NCI-H1092 treated with DMSO at 0.1 percent for 48 hours (cell line): ENCODE measurements around the gene NDST1.
"Not testable (repeated sequence)": the region's sequence is repeated elsewhere in the genome, so short reads cannot be mapped to it uniquely, and the experiment has no call there.

Experiments
- DNase-seq: peaks from one replicate; lab custom pipeline; 2025; lab: John Stamatoyannopoulos, UW

The NDST1 gene

DNA sequence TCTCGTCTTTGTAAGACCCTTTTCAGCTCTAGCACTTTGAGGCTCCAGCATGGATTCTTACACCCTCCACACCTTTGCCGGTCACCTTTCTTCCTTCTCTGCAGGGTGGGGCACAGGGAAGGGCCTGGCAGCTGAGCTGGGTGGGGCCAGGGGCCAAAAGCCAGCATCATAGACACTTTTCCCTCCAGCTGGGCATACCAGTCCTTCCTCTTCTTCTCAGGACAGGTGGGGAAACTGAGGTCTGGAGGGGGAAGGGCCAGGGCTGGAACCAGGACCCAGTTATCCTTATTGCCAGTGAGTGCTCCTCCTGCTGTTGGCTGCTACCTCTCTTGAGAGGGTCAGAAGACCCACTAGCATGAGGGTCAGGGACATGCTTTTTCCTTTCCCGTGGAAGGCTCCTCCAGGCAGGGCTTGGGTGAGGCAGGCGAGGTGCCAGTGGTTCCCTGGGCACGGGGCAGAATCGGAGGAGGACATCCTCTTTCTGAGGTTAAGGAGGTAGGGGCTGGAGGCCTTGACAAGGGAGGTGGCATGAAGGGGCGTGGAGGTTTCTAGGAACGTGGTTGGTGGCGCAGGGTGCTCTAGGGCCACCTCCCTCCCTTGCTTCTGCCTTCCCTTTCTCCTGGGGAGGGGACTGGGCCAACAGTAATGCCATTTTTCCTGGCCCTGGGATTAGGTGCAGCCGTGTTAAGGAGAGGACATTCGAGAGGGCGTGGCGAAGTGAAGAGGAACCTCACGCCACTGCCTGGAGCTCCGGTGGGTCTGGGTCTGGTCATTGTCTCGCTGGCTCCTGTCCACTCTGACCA lies at the start of gene NDST1:
Gene NDST1, plus strand, starts transcription at position 658 of the 803 bp plus-strand sequence. CDS start 13,124 bp downstream, outside the sequence.
- no peak for DNase-seq

DNA sequence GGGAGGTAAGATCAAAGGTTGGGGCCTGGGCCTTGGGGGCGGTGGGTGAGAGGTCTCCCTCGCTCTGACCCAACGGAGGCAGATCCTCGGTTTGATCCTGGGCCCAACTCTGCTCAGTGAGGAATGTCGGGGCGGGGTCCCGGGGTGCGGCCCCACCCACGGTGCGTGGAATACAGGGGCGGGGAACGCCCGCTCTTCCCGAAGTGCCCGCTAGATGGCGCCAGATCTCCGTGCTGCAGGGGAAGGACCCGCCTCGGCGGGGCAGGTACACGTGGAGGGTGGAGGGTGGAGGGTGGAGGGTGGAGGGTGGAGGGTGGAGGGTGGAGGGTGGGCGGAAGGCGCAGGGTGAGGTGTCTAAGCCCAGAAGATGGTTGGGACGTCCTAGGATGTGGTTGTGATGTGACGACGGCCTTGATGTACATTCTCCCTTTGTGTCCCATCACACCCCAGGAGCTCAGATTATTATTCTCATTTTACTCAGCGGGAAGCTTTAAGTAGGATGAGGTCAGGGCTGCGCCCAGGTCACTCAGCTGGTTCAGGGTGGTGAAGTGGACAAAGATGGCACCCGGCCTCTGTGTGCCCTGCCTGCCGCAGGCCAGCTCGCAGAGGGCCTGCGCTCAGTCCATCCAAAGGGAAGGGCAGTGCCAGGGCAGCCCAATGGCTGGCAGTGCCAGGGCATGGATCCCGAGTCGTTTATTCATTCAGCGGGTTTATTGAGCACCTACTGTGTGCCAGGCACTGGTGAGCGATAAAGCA lies 49.0 kb upstream of the NDST1 start:
- DNase-seq: peak; percentile 38

DNA sequence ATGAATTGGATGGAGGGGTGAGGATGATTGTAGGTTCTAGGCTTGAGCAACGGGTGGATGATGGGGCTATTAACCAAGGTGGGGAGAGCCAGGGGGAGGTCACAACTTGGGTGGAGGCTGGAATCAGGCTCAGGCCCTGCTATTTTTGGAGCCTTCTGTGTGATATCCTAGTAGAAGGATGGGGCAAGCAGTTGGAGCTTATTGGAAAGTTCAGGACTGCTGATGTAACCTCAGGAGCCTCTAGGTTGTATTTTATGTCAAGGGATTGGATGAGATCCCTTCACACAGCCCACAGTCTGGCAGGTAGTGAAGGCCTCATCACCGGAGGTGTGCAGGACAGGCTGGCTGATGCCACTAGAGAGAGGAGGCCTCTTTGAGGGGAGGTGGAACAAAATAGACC lies 47.1 kb upstream of the NDST1 start:
- no peak for DNase-seq

DNA sequence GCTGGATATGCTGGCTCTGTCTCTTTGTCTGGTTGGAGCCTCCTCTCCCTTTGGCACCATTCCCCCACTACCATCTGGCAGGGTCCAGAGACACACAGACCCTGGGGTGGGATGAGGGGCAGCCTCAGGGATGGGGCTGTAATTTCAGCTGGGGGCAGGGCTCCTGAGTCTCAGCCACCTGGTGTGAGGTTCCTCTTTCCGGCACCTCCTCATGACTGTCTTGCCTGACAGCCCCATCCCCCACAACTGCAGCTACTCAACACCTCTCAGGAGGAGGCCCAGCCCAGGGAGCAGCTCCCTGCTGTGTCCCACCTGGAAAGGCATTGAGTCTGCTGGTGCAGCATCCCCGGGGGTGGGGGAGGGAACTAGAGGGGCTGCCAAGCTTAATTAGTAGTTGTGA lies 46.7 kb upstream of the NDST1 start:
- DNase-seq: peak; percentile 64

DNA sequence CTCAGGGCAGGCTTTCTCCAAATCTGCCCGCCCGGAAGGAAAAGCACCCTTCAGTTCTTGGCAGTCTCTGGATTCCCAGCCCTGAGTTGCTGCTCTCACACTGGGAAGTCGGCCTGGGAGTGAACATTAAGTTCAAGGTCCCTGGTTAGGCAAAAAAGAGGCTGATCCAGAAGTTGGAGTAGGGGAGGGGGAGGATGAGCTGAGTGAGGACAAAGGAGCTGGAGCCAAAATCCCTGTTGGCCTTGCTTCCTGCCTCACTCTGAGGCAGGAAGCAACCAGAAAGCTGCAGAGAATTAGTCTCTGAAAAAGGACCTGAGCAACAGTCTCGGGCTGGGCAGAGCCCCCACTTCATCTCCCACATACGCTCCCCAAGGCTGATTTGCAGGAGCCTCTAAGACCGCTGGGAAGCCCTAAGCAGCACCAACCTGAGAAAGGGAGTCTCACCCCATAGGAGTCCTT lies 43.3 kb upstream of the NDST1 start:
- DNase-seq: no peak

DNA sequence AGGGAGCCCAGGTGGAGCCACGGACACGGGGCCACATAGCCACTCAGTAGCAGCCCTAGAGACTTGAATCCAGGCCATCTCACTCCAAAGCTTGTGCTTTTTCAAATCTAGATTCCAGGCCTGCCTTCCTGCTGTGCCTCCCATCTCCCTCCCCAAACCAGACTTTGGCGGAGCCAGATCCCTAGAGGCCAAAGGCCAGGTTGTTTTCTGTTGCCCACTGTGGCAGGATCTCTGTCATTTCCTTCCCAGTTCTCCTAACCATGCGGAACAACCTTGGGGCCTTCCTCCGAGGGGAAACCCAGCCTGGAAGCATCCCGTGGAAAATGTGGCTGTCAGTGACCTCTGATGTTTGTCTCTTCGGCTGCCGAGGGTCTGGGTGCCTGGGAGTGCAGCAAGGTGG lies 42.0 kb upstream of the NDST1 start:
- no peak for DNase-seq

DNA sequence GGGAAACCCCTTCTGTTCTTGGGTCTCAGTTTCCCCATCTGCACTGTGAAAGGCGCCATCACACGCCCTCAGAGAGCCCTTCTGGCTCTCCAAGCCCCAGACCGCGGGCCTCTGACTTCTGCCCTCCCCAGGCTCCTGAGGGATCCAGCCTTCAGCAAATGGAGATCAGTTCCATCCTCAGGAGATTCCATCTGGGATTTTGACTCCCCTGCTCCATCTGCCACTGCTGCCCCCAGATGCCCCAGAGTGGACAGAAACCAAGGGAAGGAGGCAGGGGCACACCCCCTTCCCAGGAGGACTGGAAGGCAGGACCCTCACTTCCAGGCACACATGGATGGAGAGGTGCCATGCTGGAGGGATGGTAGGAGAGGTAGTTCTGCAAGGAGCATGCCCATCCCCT lies 39.7 kb upstream of the NDST1 start:
- DNase-seq: no peak

DNA sequence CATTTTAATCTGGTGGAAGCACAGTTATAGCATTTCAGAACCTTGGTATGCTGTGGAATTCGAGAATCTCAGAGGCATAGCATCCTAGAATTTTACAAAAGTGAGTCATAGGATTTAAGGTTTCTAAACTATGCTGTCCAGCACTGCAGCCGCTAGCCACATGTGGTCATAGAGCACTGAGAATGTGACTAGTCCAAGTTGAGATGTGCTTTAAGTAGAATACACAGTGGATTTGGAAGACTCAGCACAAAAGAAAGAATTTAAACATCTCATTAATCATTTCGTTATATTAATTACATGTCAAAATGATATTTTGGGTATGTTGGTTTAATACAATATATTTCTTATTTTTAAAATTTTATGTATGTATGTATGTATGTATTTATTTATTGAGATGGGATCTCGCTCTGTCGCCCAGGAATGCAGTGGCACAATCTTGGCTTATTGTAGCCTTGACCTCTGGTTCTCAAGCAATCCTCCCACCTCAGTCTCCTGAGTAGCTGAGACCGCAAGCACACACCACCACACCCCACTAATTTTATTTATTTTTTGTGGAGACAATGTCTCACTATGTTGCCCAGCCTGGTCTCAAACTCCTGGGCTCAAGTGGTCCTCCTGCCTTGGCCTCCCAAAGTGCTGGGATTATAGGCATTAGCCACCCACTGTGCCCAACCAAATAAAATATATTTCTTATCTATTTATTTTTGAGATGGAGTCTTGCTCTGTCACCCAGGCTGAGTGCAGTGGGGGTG lies 38.0 kb upstream of the NDST1 start:
- no peak for DNase-seq

DNA sequence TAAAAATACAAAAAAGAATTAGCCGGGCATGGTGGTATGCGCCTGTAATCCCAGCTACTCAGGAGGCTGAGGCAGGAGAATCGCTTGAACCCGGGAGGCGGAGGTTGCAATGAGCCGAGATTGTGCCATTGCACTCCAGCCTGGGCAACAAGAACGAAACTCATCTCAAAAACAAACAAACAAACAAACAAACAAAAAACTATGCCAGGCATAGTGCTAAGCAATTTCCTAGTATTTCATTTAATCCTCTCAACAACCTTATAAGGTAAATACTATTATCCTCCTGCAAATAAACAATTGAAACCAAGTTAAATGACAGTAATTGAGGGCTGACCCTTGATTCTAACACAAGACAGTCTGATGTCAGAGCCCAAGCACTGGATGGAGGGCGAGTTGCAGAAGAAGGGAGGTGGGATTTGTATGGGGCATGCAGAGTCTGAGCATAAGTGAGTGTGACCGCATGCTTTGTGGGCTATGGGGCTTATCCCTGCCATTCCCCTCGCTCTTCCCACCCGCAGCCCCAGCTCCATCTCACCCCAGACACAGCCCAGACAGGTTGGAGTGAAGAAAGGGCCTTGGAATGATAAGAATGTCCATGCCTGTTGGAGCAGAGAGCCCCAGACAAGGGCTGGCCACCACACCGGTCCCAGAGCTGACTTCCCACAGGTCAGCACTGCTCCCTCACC lies 34.1 kb upstream of the NDST1 start:
- no peak for DNase-seq

DNA sequence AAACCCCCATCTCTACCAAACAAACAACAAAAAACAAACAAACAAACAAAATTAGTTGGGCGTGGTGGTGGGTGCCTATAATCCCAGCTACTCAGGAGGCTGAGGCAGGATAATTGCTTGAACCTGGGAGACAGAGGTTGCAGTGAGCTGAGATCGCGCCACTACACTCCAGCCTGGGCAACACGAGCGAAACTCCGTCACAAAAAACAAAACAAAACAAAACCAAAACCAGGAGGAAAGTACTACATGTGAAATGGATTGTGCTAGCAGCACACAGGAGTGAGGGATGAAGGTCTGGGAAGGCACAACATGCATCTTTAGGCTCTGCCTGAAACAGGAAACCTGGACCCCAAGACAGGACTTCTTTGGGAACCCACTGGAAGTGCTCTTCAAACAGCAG lies 31.4 kb upstream of the NDST1 start:
- DNase-seq: not testable (repeated sequence)

DNA sequence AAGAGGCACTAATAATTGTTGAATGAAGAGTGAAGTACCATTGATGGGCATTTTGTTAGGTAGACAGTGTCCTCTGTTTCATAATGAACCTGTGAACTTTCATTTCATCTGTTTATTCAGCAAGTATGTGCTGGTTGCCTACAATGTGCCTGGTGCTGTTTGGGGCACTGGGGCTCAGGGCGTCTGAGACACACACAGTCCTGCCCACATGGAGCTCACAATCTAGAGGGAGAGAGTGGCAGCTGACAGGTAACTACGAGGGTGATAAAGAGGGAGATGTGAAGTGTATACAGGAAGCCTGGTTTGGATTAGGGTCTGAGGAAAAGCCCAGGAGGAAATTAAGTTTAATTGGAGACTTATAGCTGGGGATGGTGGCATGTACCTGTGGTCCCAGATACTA lies 28.5 kb upstream of the NDST1 start:
- no peak for DNase-seq

DNA sequence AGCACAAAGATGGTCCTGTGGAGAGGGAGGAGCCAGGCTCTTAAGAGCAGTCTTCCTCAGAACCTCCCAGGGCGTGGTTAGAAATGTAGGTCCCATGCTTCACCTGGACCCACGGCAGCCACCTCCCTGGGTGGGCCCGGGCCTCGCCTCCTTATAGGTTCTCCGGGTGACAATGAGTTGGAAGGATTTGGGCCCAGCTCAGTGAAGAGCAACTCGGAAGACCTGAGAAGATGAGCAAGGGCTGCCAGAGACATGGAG lies 26.3 kb upstream of the NDST1 start:
- DNase-seq: no peak

DNA sequence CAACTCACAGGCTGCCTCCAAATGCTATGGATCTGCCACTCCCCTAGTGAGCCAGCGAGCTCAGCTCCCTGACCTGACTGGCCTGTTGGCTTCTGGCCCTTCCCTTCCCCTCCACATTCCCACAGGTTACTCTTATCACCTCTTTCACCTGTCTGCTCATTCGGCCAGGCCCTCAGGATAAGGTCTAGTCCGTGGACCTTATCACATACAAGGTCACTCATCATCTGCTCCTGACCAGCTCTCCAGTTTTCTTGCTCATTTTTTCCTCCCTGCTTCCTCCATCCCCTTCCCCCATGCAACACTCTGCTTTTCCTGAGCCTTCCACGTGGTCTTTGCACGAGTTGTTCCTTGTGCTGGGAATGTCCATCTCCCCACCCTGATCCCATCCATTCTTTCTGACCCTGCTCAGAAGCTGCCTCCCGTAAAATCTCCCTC lies 25.9 kb upstream of the NDST1 start:
- DNase-seq: no peak

DNA sequence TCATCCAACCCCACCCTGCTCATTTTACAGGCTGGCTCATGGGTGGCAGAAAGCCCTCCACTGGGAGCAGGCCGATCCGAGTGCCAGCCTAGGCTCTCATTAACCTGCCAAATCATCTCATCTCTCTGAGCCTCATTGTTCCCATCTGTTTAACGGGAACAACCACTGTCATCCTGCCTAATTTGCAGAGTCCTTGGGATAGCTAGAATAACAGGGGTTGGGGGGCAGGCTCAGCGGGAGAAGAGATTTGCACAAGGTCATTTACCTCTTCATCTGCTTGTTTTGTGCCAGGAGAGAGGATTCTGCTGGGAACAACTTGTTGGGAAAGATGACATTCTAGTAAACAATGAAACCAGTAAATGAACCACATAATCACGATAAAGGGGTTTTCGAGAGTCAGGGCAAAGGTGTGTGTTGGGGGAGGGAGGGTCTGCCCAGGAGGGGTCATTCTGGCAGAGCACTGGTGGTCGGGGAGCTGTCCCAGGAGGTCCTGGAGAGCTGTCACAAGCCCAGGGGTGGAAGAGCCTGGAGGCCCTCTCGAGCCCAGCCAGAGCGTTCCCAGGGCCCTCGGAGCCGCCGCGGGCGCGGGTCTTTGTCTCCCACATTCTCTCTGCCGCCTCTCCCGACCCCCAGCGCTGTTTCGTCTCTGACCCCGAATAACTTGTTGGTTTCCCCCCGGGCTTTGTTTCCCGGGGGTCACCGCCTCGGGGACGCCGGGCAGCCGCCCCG lies 22.8 kb upstream of the NDST1 start:
- DNase-seq: peak; percentile 21

DNA sequence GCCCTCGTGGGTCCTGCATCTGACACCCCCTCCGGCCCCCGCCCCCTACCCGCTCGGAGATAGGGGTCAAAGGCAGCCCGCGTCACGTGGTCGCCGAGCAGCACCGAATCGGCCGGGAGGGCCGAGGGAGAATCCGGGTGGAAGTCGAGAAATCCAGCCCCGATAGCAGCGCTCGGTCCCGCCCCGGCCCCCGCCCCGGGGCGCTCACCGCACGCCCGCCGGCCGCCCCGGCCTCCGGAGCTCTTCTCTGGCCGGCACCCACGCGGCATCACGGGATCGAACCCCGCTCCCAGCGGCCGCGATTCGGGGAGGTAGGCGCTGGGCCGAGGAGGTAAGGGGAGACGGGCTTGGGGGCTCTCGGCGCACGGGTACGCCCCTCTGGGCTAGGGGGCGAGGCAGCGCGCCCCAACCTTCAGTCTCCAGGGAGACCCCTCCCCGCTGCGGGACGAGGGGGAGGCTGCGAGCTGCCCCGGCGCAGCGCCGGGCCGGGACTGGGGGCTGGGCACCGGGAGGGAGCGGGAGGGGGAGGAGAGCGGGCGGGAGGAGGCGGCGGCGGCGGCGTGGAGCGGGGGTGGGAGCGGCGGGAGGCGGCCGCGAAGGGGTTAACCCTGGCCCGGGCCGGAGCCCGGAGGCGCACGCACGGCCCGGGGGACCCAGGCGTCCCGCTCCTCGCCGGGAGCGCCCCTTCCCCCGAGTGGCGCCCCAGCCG lies 22.1 kb upstream of the NDST1 start:
- peak; percentile 32 for DNase-seq

DNA sequence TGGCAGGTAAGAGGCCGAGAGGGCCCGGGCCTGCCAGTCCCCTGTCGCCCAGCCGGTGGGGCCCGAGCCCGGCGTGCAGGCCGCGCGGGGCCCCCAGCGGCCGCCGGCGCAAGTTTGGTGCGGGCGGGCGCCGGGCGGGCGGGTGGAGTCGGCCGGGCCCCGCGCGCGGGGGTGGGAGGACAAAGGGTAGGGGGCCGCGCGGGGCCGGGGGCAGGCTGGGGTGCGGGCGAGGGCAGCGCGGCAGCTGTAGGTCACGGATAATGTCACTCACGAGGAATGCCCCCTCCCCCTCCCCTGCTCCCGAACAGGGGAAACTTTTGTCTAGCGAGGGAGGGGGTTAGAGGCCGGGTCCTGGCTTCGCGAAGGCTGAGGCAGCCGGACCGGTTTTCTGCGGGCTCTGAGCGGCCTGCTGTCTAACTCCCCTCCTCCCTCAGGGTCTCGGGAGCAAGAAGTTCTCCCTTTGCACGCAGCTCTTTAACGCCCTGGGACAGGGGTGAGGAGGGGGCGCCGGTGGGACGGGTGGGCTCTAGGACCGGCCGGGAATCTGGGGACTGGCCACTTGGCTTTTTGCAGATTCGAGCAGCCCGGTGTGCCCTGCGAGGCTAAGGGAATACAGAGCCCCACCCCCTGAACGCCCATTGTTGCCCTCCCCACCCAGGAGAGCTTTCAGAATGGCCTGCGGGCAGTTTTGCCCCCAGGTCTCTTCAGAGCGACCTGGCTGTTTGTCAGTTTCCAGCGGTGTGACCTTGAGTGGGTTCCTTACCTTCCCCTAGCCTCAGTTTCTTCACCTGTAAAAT lies 21.3 kb upstream of the NDST1 start:
- DNase-seq: peak; percentile 17

DNA sequence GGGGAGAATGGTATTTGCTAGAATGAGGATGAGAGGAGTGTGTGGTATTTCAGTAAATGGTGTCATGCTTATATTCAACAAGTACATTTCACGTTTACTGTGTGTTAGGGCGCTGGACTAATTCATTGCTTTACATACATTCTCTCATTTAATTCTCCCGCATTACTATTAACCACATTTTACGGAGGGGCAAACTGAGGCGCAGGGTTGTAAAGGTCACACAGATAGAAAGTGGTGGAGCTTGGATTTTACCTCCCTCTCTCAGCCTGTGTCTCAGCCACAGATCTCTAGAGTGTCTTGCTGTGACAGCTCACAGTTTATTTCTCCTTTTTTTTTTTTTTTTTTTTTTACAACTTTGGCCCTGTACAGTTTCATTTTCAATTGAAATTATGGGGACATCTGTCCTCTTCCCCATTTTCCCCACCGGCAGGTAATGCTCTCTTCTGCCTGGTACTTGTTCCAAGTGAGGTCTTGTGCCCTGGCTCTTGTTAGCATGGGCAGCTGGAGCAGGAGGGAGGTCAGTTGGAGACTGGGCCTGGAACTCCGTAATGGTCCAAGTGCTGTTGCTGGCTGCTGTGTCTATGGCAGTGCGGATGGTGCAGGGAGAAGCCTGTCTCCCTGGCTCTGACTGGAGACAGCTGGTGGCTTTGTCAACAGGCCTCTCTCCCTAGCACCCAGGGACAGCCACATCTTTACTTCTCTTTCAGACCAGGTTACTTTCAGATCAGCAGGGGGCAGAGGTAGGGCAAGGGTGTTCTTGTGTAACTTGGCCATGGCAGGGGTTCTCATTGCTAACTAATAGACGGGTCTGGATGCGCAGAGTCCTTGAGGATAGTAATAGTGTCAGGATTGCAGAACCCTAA lies 20.5 kb upstream of the NDST1 start:
- peak; percentile 7 for DNase-seq

DNA sequence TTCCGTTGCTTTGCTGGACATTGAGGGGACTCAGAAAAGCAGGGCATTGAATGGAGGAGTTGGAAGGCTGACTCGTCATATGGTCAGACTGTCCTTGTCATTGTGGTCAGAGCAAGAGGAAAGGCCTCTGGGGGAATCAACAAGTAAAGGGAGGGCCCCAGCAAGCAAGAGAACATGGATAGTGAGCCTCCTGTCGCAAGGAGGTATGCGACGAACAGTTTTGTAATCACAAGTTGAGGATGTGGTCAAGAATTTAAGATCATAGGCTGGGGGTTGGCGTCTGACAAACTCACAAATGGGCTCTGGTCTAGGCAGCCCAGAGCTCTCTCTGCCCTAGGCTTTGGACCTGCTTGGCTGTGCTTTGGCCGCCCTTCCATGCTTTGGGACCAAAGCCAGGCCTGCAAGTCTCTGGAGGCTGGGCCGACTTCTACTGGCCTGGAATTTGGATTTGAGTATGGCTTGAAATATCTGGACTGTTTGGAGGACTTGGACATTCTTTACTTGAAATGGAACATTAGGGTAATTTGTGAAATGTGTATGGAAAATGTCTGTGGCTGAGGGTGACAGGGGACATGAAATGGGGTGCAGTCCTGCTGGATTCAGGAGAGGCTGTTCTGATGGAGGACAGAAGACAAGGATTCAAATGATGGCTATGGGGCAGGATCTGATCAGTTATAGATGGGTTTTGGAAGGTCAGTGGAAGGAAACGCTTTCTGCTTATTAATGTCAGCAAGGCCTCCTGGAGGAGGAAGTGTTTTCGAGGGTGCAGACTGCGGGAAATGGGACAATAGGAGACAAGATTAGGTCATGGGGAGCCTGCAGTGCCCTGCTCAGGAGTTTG lies 19.2 kb upstream of the NDST1 start:
- DNase-seq: no peak
